Natural killer cell (primary cell): Measurements from ENCODE around the gene PLCH2. TPM values are rescaled to one million over a fixed set of nuclear protein-coding genes. Genes with fewer than 3 reads are reported as not detected.

Experiments used
- ATAC-seq, 3 donors: fragments of 150-1000 bp in 2 of 3; fragments of 200-7000 bp in 1 of 3; cut with Tn5 transposase; 1 replicate in 1 of 3; 2 replicates in 2 of 3; pipeline ENCODE4 v1.10.0; 2021; ENCODE audit warnings: mild to moderate bottlenecking in 2 of 3, moderate library complexity in 2 of 3
- DNase-seq, 2 donors: peaks; one replicate each; pipeline versions ENCODE4 v3.0.0 to v3.0.0-alpha.2; 2013 to 2021; ENCODE audit warnings: mixed read lengths in 1 of 2
- H3K27ac ChIP-seq: one replicate; pipeline ENCODE4 v1.5.1; 2013; ENCODE audit warnings: mild to moderate bottlenecking, low read length
- H3K27me3 ChIP-seq: one replicate; pipeline ENCODE4 v1.6.1; 2013; ENCODE audit warnings: low read length; ENCODE audit not compliant: control insufficient read depth, insufficient read depth
- H3K36me3 ChIP-seq: one replicate; pipeline ENCODE4 v1.6.1; 2013; ENCODE audit warnings: low read length; ENCODE audit not compliant: control insufficient read depth, insufficient read depth
- H3K4me1 ChIP-seq: one replicate; pipeline ENCODE4 v1.6.1; 2013; ENCODE audit warnings: low read length; ENCODE audit not compliant: control insufficient read depth, insufficient read depth
- H3K4me3 ChIP-seq: one replicate; pipeline ENCODE4 v1.5.1; 2013; ENCODE audit warnings: low read length
- H3K9me3 ChIP-seq: one replicate; pipeline ENCODE4 v1.6.1; 2013; ENCODE audit warnings: low read length; ENCODE audit not compliant: control insufficient read depth, insufficient read depth
- H3K27ac Mint-ChIP-seq, 2 donors: one replicate each; pipeline ENCODE4 v1.8.0; 2022; ENCODE audit warnings: mild to moderate bottlenecking in 2 of 2, mixed read lengths in 2 of 2, moderate library complexity in 1 of 2
- H3K27me3 Mint-ChIP-seq, 2 donors: one replicate each; pipeline ENCODE4 v1.8.0; 2022; ENCODE audit warnings: low read depth in 2 of 2, mixed read lengths in 2 of 2
- H3K36me3 Mint-ChIP-seq: one replicate; pipeline ENCODE4 v1.8.0; 2022; ENCODE audit warnings: mixed read lengths
- H3K4me1 Mint-ChIP-seq, 2 donors: one replicate each; pipeline ENCODE4 v1.8.0; 2022; ENCODE audit warnings: mixed read lengths in 2 of 2
- H3K4me3 Mint-ChIP-seq: one replicate; pipeline ENCODE4 v1.8.0; 2022; ENCODE audit warnings: mild to moderate bottlenecking, moderate library complexity, mixed read lengths
- H3K9me3 Mint-ChIP-seq, 2 donors: one replicate each; pipeline ENCODE4 v1.8.0; 2022; ENCODE audit warnings: mixed read lengths in 2 of 2
- CTCF ChIP-seq: fragments of 200-600 bp; IDR thresholded peaks from one replicate; pipeline ENCODE4 v1.8.0; 2022; ENCODE audit warnings: antibody characterized with exemption
- WGBS: methylation state at CpG from one replicate; pipeline ENCODE4 v1.1.7; 2013; ENCODE audit warnings: missing lambda C conversion rate; ENCODE audit not compliant: insufficient coverage; 5-methylcytosine and 5-hydroxymethylcytosine counted together
- intact Hi-C: fragments of 100-400 bp; cut with micrococcal nuclease; formaldehyde crosslinking; loops from one replicate; pipeline ENCODE4 v1.14.2; 2022
- total RNA-seq, 4 donors: library from RNA; stranded (reverse); fragments of 120-200 nt in 1 of 4; gene quantifications; one replicate each; pipeline versions ENCODE4 v1.2.3 to v1.2.4, GENCODE V29; 2013 to 2022

PLCH2 gene
- total RNA-seq, 3 donors from 2014 or later (not counting 1 experiment from before 2014, with no cell fraction given), result 77.1 to 116 (median 106) TPM

- Mint-ChIP-seq H3K27ac (no peak overlapping the region), H3K9me3 (no peaks in the 10 kb centered on the region), H3K4me1 (peaks cover 0 to 10% of the 10 kb centered on the region in 2 donors), H3K4me3 (no peak overlapping the region), H3K27me3 (no peaks in the 10 kb centered on the region), H3K36me3 (no peaks in the 10 kb centered on the region)
- H3K4me3 ChIP-seq, result no peak overlapping the region
- H3K27me3 ChIP-seq, result peaks cover 12% of the 10 kb centered on the region
- WGBS, result 82% methylated on average over 16 of the region's 16 CpGs
- no peaks in the 10 kb centered on the region for H3K9me3 ChIP-seq
- intact Hi-C loops, result no loop called here
- no peak for DNase-seq
- ATAC-seq, result no peak
- no peaks in the 10 kb centered on the region for H3K36me3 ChIP-seq
- no peak overlapping the region for H3K27ac ChIP-seq
- H3K4me1 ChIP-seq, result peaks cover 12% of the 10 kb centered on the region
- TF ChIP-seq CTCF, result no peak
Observed at GRCh38 chr1:2445162-2445822, 30.8 kb upstream of the PLCH2 start.

- Histone ChIP-seq H3K9me3 (no peaks in the 10 kb centered on the region), H3K27ac (no peak overlapping the region), H3K36me3 (no peaks in the 10 kb centered on the region), H3K27me3 (peaks cover 12% of the 10 kb centered on the region), H3K4me3 (no peak overlapping the region), H3K4me1 (peaks cover 12% of the 10 kb centered on the region)
- TF ChIP-seq CTCF, result no peak
- DNase-seq (no peak), ATAC-seq (no peak)
- Mint-ChIP-seq H3K27me3 (no peaks in the 10 kb centered on the region), H3K9me3 (no peaks in the 10 kb centered on the region), H3K4me3 (no peak overlapping the region), H3K27ac (no peak overlapping the region), H3K36me3 (no peaks in the 10 kb centered on the region), H3K4me1 (peaks cover 0 to 10% of the 10 kb centered on the region in 2 donors)
- intact Hi-C loops, result no loop called here
- 90% methylated on average over 15 of the region's 15 CpGs for WGBS
Observed at GRCh38 chr1:2445823-2446215, 30.3 kb upstream of the PLCH2 start.

- Mint-ChIP-seq H3K9me3 (no peaks in the 10 kb centered on the region), H3K4me1 (peaks cover 0 to 10% of the 10 kb centered on the region in 2 donors), H3K36me3 (no peaks in the 10 kb centered on the region), H3K4me3 (no peak overlapping the region), H3K27ac (no peak overlapping the region), H3K27me3 (no peaks in the 10 kb centered on the region)
- Histone ChIP-seq H3K9me3 (no peaks in the 10 kb centered on the region), H3K36me3 (no peaks in the 10 kb centered on the region), H3K4me3 (no peak overlapping the region), H3K27me3 (peaks cover 12% of the 10 kb centered on the region), H3K27ac (no peak overlapping the region), H3K4me1 (peaks cover 12% of the 10 kb centered on the region)
- intact Hi-C loops, result no loop called here
- no peak for TF ChIP-seq CTCF
- ATAC-seq (no peak), DNase-seq (no peak)
- 59% methylated on average over 13 of the region's 13 CpGs for WGBS
Observed at GRCh38 chr1:2446394-2446793, 29.7 kb upstream of the PLCH2 start.

- no peaks in the 10 kb centered on the region for H3K9me3 Mint-ChIP-seq
- TF ChIP-seq CTCF, result no peak
- H3K4me3 Mint-ChIP-seq, result no peak overlapping the region
- no peaks in the 10 kb centered on the region for H3K27me3 Mint-ChIP-seq
- H3K27ac Mint-ChIP-seq, result peak overlapping the region in 1 of 2 donors; percentile 42
- H3K4me3 ChIP-seq, result no peak overlapping the region
- ATAC-seq, result no peak
- intact Hi-C loops, result no loop called here
- peaks cover 12% of the 10 kb centered on the region for H3K4me1 ChIP-seq
- 50% methylated on average over 9 of the region's 9 CpGs for WGBS
- DNase-seq, result no peak
- no peaks in the 10 kb centered on the region for H3K9me3 ChIP-seq
- no peaks in the 10 kb centered on the region for H3K36me3 Mint-ChIP-seq
- no peak overlapping the region for H3K27ac ChIP-seq
- H3K36me3 ChIP-seq, result no peaks in the 10 kb centered on the region
- H3K27me3 ChIP-seq, result peaks cover 12% of the 10 kb centered on the region
- H3K4me1 Mint-ChIP-seq, result peaks cover 0 to 10% of the 10 kb centered on the region in 2 donors
Observed at GRCh38 chr1:2446861-2447260, 29.2 kb upstream of the PLCH2 start.
